Thyroid gland (tissue), 4 donors: ENCODE results near the gene ENAH.
"Not testable (repeated sequence)": the region's sequence is repeated elsewhere in the genome, so short reads cannot be mapped to it uniquely, and the experiment has no call there.

ENCODE experiments used
- CTCF ChIP-seq, 6 experiments: fragments of 200-600 bp in 3 of 6; fragments of 450-650 bp in 3 of 6; sonication (generic) in 3 of 6; IDR thresholded peaks; one replicate each; pipeline ENCODE4 v1.5.1; 2016 to 2019; ENCODE audit warnings: antibody characterized with exemption in 6 of 6, mild to moderate bottlenecking in 2 of 6, inconsistent platforms in 1 of 6, moderate library complexity in 1 of 6
- POLR2A ChIP-seq, 2 donors: fragments of 450-650 bp; IDR thresholded peaks; one replicate each; pipeline ENCODE4 v1.6.1; 2017; ENCODE audit warnings: antibody characterized with exemption in 2 of 2, mild to moderate bottlenecking in 2 of 2, moderate library complexity in 1 of 2

DNA sequence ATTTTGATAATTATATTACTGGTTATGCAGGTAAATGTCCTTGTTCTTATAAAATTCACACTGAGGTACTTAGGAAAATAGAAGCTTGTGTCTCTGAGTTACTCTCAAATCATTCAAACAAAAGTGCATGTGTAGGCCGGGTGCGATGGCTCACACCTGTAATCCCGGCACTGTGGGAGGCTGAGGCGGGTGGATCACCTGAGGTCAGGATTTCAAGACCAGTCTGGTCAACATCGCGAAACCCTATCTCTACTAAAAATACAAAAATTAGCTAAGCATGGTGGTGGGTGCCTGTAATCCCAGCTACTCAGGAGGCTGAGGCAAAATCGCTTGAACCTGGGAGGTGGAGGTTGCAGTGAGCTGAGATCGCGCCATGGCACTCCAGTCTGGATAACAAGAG lies 139.3 kb downstream of the ENAH start:
- not testable (repeated sequence) for TF ChIP-seq CTCF, POLR2A (IDR thresholded peaks at IDR 0.05)
